ENCODE results near the gene C1orf35.

DNA sequence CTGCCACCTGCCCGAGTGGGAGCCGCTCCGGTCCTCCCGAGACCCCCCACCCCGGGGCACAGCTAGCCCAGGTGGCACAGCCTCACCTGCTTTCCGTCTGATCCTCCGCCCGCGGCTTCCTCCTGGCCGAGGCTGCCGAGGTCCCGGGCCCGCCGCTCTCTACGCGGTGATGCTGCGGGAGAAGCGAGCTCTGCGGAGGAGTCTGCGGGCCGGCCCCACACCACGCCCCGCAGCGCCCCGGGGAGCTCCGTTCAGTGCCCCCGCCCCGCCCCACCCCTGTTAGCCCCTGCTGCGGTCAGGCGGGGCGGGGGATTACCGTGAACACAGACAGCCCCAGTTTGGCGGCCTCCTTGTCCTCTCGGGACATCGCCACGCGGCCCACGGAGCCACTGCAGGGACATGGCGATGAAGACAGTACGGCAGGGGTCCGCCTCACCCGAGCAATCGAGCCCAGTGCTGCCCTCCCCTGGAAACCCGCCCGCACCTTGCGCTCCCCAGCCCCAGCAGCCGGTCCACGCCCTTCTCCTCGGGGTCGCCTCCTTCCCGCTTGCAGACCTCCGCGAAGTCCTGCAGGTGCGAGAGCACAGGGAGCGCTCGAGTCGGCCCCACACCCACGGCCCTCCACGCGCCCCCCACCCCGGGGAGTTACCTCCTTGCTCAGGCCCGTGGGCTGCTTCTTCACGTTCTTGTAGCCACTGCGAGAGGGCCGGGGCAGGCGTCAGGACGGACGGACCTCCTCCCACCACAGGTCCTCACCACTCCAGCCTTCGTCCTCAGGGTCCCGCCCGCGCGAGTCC is 933 bp downstream of the C1orf35 start:
- TF ChIP-seq, protein P1, sequence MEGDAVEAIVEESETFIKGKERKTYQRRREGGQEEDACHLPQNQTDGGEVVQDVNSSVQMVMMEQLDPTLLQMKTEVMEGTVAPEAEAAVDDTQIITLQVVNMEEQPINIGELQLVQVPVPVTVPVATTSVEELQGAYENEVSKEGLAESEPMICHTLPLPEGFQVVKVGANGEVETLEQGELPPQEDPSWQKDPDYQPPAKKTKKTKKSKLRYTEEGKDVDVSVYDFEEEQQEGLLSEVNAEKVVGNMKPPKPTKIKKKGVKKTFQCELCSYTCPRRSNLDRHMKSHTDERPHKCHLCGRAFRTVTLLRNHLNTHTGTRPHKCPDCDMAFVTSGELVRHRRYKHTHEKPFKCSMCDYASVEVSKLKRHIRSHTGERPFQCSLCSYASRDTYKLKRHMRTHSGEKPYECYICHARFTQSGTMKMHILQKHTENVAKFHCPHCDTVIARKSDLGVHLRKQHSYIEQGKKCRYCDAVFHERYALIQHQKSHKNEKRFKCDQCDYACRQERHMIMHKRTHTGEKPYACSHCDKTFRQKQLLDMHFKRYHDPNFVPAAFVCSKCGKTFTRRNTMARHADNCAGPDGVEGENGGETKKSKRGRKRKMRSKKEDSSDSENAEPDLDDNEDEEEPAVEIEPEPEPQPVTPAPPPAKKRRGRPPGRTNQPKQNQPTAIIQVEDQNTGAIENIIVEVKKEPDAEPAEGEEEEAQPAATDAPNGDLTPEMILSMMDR (IDR thresholded peaks at IDR 0.05): no peak
- no peak for TF ChIP-seq POLR2A (IDR thresholded peaks at IDR 0.05)
